ENCODE data around the gene PLEKHA7. TPM values are rescaled to one million over a fixed set of nuclear protein-coding genes. Genes with fewer than 3 reads are reported as not detected.

PLEKHA7 gene
- total RNA-seq, 1 experiment from 2014 or later, result 1.7 TPM

GRCh38 chr11:16763746-16764145 is 250.5 kb downstream of the PLEKHA7 start:
- no peaks in the 10 kb centered on the region for H3K4me1 ChIP-seq (ENCODE audit: insufficient read depth, low read length, poor library complexity, severe bottlenecking)
- no peaks in the 10 kb centered on the region for H3K36me3 ChIP-seq (ENCODE audit: insufficient read depth, low read length, poor library complexity, severe bottlenecking)
- CTCF ChIA-PET, result no interaction called here
- DNase-seq (ENCODE audit: low spot score), result no peak
- BruUV-seq (replicated peaks), result no TSS peak
- POLR2A ChIA-PET (ENCODE audit: low non-redundant PET), result no interaction called here
- TF ChIP-seq EZH2 (IDR thresholded peaks at IDR 0.05; ENCODE audit: borderline replicate concordance, low read depth, low read length, poor library complexity, severe bottlenecking) (no peak), CTCF (conservative IDR thresholded peaks at IDR 0.05; ENCODE audit: low read depth, low read length) (no peak)
- H3K4me3 ChIP-seq (ENCODE audit: low read depth, low read length, poor library complexity, severe bottlenecking), result no peak overlapping the region
- H3K9me3 ChIP-seq (ENCODE audit: low read depth, low read length, poor library complexity, severe bottlenecking), result no peaks in the 10 kb centered on the region
- no peak overlapping the region for H3K27ac ChIP-seq (ENCODE audit: low read depth, low read length, poor library complexity, severe bottlenecking)
- intact Hi-C loops (cut with micrococcal nuclease; ENCODE audit: unreplicated experiment), result no loop called here
- no peaks in the 10 kb centered on the region for H3K27me3 ChIP-seq (replicated peaks; ENCODE audit: insufficient read depth, low read depth, low read length, poor library complexity)

- TF ChIP-seq EZH2 (IDR thresholded peaks at IDR 0.05; ENCODE audit: borderline replicate concordance, low read depth, low read length, poor library complexity, severe bottlenecking) (no peak), CTCF (conservative IDR thresholded peaks at IDR 0.05; ENCODE audit: low read depth, low read length) (no peak)
- ChIA-PET CTCF (no interaction called here), POLR2A (ENCODE audit: low non-redundant PET) (no interaction called here)
- intact Hi-C loops (cut with micrococcal nuclease; ENCODE audit: unreplicated experiment), result no loop called here
- Histone ChIP-seq H3K36me3 (ENCODE audit: insufficient read depth, low read length, poor library complexity, severe bottlenecking) (peaks cover 22% of the 10 kb centered on the region), H3K4me3 (ENCODE audit: low read depth, low read length, poor library complexity, severe bottlenecking) (no peak overlapping the region), H3K27ac (ENCODE audit: low read depth, low read length, poor library complexity, severe bottlenecking) (no peak overlapping the region), H3K9me3 (ENCODE audit: low read depth, low read length, poor library complexity, severe bottlenecking) (no peaks in the 10 kb centered on the region), H3K27me3 (replicated peaks; ENCODE audit: insufficient read depth, low read depth, low read length, poor library complexity) (no peaks in the 10 kb centered on the region), H3K4me1 (ENCODE audit: insufficient read depth, low read length, poor library complexity, severe bottlenecking) (no peaks in the 10 kb centered on the region)
- DNase-seq (ENCODE audit: low spot score), result no peak
- no TSS peak for BruUV-seq (replicated peaks)
Measured at GRCh38 chr11:16759857-16760508, 254.2 kb downstream of the PLEKHA7 start.

- Histone ChIP-seq H3K36me3 (ENCODE audit: insufficient read depth, low read length, poor library complexity, severe bottlenecking) (peaks cover 33% of the 10 kb centered on the region), H3K27ac (ENCODE audit: low read depth, low read length, poor library complexity, severe bottlenecking) (no peak overlapping the region), H3K27me3 (replicated peaks; ENCODE audit: insufficient read depth, low read depth, low read length, poor library complexity) (no peaks in the 10 kb centered on the region), H3K4me3 (ENCODE audit: low read depth, low read length, poor library complexity, severe bottlenecking) (no peak overlapping the region), H3K4me1 (ENCODE audit: insufficient read depth, low read length, poor library complexity, severe bottlenecking) (no peaks in the 10 kb centered on the region), H3K9me3 (ENCODE audit: low read depth, low read length, poor library complexity, severe bottlenecking) (no peaks in the 10 kb centered on the region)
- ChIA-PET POLR2A (ENCODE audit: low non-redundant PET) (no interaction called here), CTCF (no interaction called here)
- DNase-seq (ENCODE audit: low spot score), result no peak
- TF ChIP-seq EZH2 (IDR thresholded peaks at IDR 0.05; ENCODE audit: borderline replicate concordance, low read depth, low read length, poor library complexity, severe bottlenecking), result no peak
- TF ChIP-seq CTCF (conservative IDR thresholded peaks at IDR 0.05; ENCODE audit: low read depth, low read length), result no peak
- intact Hi-C loops (cut with micrococcal nuclease; ENCODE audit: unreplicated experiment), result no loop called here
- no TSS peak for BruUV-seq (replicated peaks)
Measured at GRCh38 chr11:16758382-16759024, 255.7 kb downstream of the PLEKHA7 start.
